HepG2 (cell line): ENCODE results near the gene CAMTA1. TPM values are rescaled to one million over a fixed set of nuclear protein-coding genes. Genes with fewer than 3 reads are reported as not detected.

ENCODE experiments used
- ATAC-seq: fragments of 200-7000 bp; cut with Tn5 transposase; 3 replicates; pipeline ENCODE4 v1.9.1; 2020; ENCODE audit warnings: mild to moderate bottlenecking, moderate library complexity
- BruUV-seq: library from RNA; stranded (reverse); fragments of 400-500 nt; replicated peaks from 2 replicates; lab custom pipeline; 2021; lab: Mats Ljungman, UMichigan
- CTCF ChIA-PET: fragments of 300-600 bp; formaldehyde crosslinking; extraction: SDS; loops from one replicate; lab custom pipeline; 2021; ENCODE audit warnings: low total read pairs, inconsistent platforms, low intra/inter-chr PET ratio; lab: Yijun Ruan, JAX
- POLR2A ChIA-PET: fragments of 350-600 bp; sonication (Branson Sonifier 250); formaldehyde crosslinking; loops from one replicate; lab custom pipeline; 2020; ENCODE audit warnings: antibody characterized with exemption, inconsistent platforms; lab: Yijun Ruan, JAX
- DNase-seq: peaks from one replicate; pipeline ENCODE4 v3.0.0-alpha.2; 2015; ENCODE audit warnings: low spot score
- FAIRE-seq: peaks from 3 replicates; lab custom pipeline; 2011; peaks lifted over from hg19 to GRCh38; lab: Jason Lieb, UNC
- H2AFZ ChIP-seq: one replicate; pipeline ENCODE4 v1.6.1; 2011; ENCODE audit warnings: low read length, inconsistent platforms
- H3K27ac ChIP-seq: fragments of 300-600 bp; 3 replicates; pipeline ENCODE4 v1.8.0; 2011; ENCODE audit warnings: mixed run types, mild to moderate bottlenecking, mixed read lengths, low read length, inconsistent platforms; ENCODE audit not compliant: insufficient read depth; ENCODE audit errors: extremely low read length
- H3K27me3 ChIP-seq, 2 experiments: fragments of 200-600 bp in 1 of 2; 2 replicates in 1 of 2; 3 replicates in 1 of 2; pipeline versions ENCODE4 v1.6.0 to v1.8.0; 2011; ENCODE audit warnings: low read length in 2 of 2, mild to moderate bottlenecking in 2 of 2, moderate library complexity in 2 of 2, inconsistent platforms in 1 of 2; ENCODE audit not compliant: insufficient read depth in 2 of 2, control insufficient read depth in 1 of 2
- H3K36me3 ChIP-seq, 2 experiments: fragments of 200-600 bp in 1 of 2; replicated peaks in 1 of 2; 2 replicates in 1 of 2; 3 replicates in 1 of 2; pipeline versions ENCODE4 v1.5.1 to v1.8.0; 2011; ENCODE audit warnings: low read length in 2 of 2, inconsistent platforms in 1 of 2; ENCODE audit not compliant: insufficient read depth in 2 of 2, control insufficient read depth in 1 of 2
- H3K4me1 ChIP-seq: 2 replicates; pipeline ENCODE4 v1.5.1; 2012; ENCODE audit warnings: low read length, inconsistent platforms; ENCODE audit not compliant: insufficient read depth
- H3K4me2 ChIP-seq: 2 replicates; pipeline ENCODE4 v1.6.0; 2011; ENCODE audit warnings: low read depth, low read length, inconsistent platforms
- H3K4me3 ChIP-seq, 3 experiments: fragments of 200-600 bp in 1 of 3; sonication (generic), shearing (Covaris generic) in 1 of 3; replicated peaks in 1 of 3; 2 replicates each; pipeline ENCODE4 v1.5.1; 2011 to 2016; ENCODE audit warnings: low read length in 3 of 3, inconsistent platforms in 2 of 3, low read depth in 2 of 3, mild to moderate bottlenecking in 2 of 3, control low read depth in 1 of 3, mixed read lengths in 1 of 3; ENCODE audit not compliant: insufficient read depth in 1 of 3
- H3K79me2 ChIP-seq: one replicate; pipeline ENCODE4 v1.6.1; 2011; ENCODE audit warnings: low read length, inconsistent platforms; ENCODE audit not compliant: insufficient read depth
- H3K9ac ChIP-seq: 2 replicates; pipeline ENCODE4 v1.6.0; 2011; ENCODE audit warnings: mild to moderate bottlenecking, low read depth, low read length, inconsistent platforms; ENCODE audit not compliant: insufficient read depth
- H3K9me3 ChIP-seq: 2 replicates; pipeline ENCODE4 v1.5.1; 2012; ENCODE audit warnings: mild to moderate bottlenecking, low read length
- H4K20me1 ChIP-seq: 2 replicates; pipeline ENCODE4 v1.6.0; 2011; ENCODE audit warnings: inconsistent platforms, mild to moderate bottlenecking, low read length, moderate library complexity; ENCODE audit not compliant: insufficient read depth
- BCL6 ChIP-seq: IDR thresholded peaks from 2 replicates; pipeline ENCODE4 v1.6.1; 2016; ENCODE audit warnings: missing genetic modification reagents, missing compliant biosample characterization
- NR2F1 ChIP-seq, 2 experiments: fragments of 450-650 bp in 1 of 2; formaldehyde crosslinking in 1 of 2; IDR thresholded peaks; 2 replicates each; pipeline versions ENCODE4 v1.5.0 to v1.6.1; 2016 to 2020; ENCODE audit warnings: mild to moderate bottlenecking in 1 of 2, missing compliant biosample characterization in 1 of 2, missing genetic modification reagents in 1 of 2, moderate library complexity in 1 of 2
- SP2 ChIP-seq: sonication (generic); formaldehyde crosslinking; IDR thresholded peaks from 2 replicates; pipeline ENCODE4 v1.5.1; 2020; ENCODE audit warnings: mild to moderate bottlenecking, missing genetic modification reagents
- SP5 ChIP-seq: IDR thresholded peaks from 2 replicates; pipeline ENCODE4 v1.6.1; 2016; ENCODE audit warnings: low read depth, borderline replicate concordance
- TBL1XR1 ChIP-seq: fragments of 150-350 bp; IDR thresholded peaks from 2 replicates; pipeline ENCODE4 v1.6.1; 2014; ENCODE audit warnings: borderline replicate concordance, low read length; ENCODE audit not compliant: partially characterized antibody
- ZFP36L1 ChIP-seq: sonication (generic); formaldehyde crosslinking; IDR thresholded peaks from 2 replicates; pipeline ENCODE4 v1.8.0; 2022; ENCODE audit warnings: mild to moderate bottlenecking, missing genetic modification reagents, moderate library complexity
- ZFP41 ChIP-seq: sonication (generic); formaldehyde crosslinking; IDR thresholded peaks from 2 replicates; pipeline ENCODE4 v1.4.0; 2020; ENCODE audit warnings: mild to moderate bottlenecking, missing genetic modification reagents, borderline replicate concordance
- ZKSCAN5 ChIP-seq: sonication (generic); formaldehyde crosslinking; IDR thresholded peaks from 2 replicates; pipeline ENCODE4 v1.5.1; 2020; ENCODE audit warnings: mild to moderate bottlenecking, missing genetic modification reagents
- ZNF12 ChIP-seq: sonication (generic); formaldehyde crosslinking; IDR thresholded peaks from 2 replicates; pipeline ENCODE4 v1.5.0; 2020; ENCODE audit warnings: missing genetic modification reagents
- ZNF251 ChIP-seq: sonication (generic); formaldehyde crosslinking; IDR thresholded peaks from 2 replicates; pipeline ENCODE4 v1.9.0; 2021; ENCODE audit warnings: mild to moderate bottlenecking, missing genetic modification reagents
- ZNF3 ChIP-seq: IDR thresholded peaks from 2 replicates; pipeline ENCODE4 v1.7.0; 2017; ENCODE audit warnings: inconsistent platforms
- ZNF383 ChIP-seq: sonication (generic); formaldehyde crosslinking; IDR thresholded peaks from 2 replicates; pipeline ENCODE4 v1.4.0; 2020; ENCODE audit warnings: missing genetic modification reagents, mild to moderate bottlenecking, borderline replicate concordance
- ZNF430 ChIP-seq: sonication (generic); formaldehyde crosslinking; IDR thresholded peaks from 2 replicates; pipeline ENCODE4 v1.9.0; 2021; ENCODE audit warnings: mild to moderate bottlenecking, missing genetic modification reagents
- ZNF552 ChIP-seq: sonication (generic); formaldehyde crosslinking; IDR thresholded peaks from 2 replicates; pipeline ENCODE4 v1.9.0; 2022; ENCODE audit warnings: missing genetic modification reagents, mild to moderate bottlenecking, borderline replicate concordance
- WGBS: methylation state at CpG from one replicate; pipeline ENCODE4 v1.1.6; 2017; ENCODE audit warnings: low lambda C conversion rate; 5-methylcytosine and 5-hydroxymethylcytosine counted together
- in situ Hi-C: cut with HindIII; loops from 2 replicates; pipeline ENCODE4 v1.10.0; 2017; ENCODE audit warnings: low pct_unique_long_range_greater_than_20kb; ENCODE audit not compliant: extremely low pct_ligation_motif_present
- intact Hi-C: fragments of 100-400 bp; cut with micrococcal nuclease; formaldehyde crosslinking; loops from one replicate; pipeline ENCODE4 v1.10.0; 2022; ENCODE audit not compliant: unreplicated experiment
- polyA plus RNA-seq, 8 experiments: library from polyadenylated mRNA; depleted of rRNA in 3 of 8; stranded (reverse) in 7 of 8; unstranded in 1 of 8; fragments of >200 nt; fragmentation: Illumina TruSeq in 4 of 8; extraction: Trizol in 4 of 8; gene quantifications; 2 replicates each; pipeline versions ENCODE4 v1.2.1 to v1.2.3, GENCODE V29; 2011 to 2016; ENCODE audit warnings: low read depth in 4 of 8, missing spikeins in 1 of 8, mixed read lengths in 1 of 8; ENCODE audit not compliant: insufficient read depth in 1 of 8
- total RNA-seq, 5 experiments: library from RNA; depleted of rRNA; stranded (reverse); fragments of >200 nt; fragmentation: Illumina TruSeq; extraction: Trizol; gene quantifications; 2 replicates each; pipeline ENCODE4 v1.2.3, GENCODE V29; 2016; ENCODE audit warnings: low read depth in 1 of 5
- TF ChIP-seq, protein P1 (sequence below): sonication (generic); formaldehyde crosslinking; IDR thresholded peaks from 2 replicates; pipeline ENCODE4 v1.4.0; 2020; ENCODE audit warnings: missing genetic modification reagents
- TF ChIP-seq, protein P2 (sequence below): IDR thresholded peaks from 2 replicates; pipeline ENCODE4 v1.6.1; 2016; ENCODE audit warnings: missing genetic modification reagents, missing compliant biosample characterization
- TF ChIP-seq, protein P3 (sequence below): sonication (generic); formaldehyde crosslinking; IDR thresholded peaks from 2 replicates; pipeline ENCODE4 v1.4.0; 2020; ENCODE audit warnings: low read depth, missing genetic modification reagents
- TF ChIP-seq, protein P4 (sequence below): sonication (generic); formaldehyde crosslinking; IDR thresholded peaks from 2 replicates; pipeline ENCODE4 v1.4.0; 2020; ENCODE audit warnings: missing genetic modification reagents

Gene CAMTA1
- total and polyA plus RNA-seq, 2 of the 13 experiments (the other 11 are each of a cell fraction or from before 2014, with no cell fraction given): 25.0 to 36.4 TPM

DNA sequence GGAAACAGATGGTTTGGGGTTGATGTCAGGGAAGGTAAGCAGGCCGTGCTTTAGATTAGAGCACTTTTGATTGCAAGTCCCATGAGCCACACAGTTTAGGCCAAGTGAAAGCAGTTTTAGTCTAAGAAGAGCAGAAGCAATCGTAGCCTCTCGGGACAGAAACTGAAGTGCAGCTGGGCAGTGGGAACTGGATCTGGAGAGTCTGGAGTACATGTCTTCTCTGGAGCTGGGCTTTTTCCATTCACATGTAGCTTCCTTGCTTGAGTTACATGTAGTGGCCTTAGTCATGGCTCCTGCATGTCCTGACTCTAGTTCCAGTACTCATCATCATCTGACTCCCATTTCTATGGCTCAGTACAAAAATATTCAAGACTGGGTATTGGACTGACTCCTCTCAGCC, 16.7 kb downstream of the CAMTA1 start:
- no peak overlapping the region for H3K4me3 ChIP-seq
- intact Hi-C loops: no loop called here
- POLR2A ChIA-PET: interaction anchor here (0.9 to 1.5 kb wide), 2 partner anchors 17 to 31 kb away, joined by 3 to 8 read pairs; partner anchors contain the start of gene CAMTA1
- no peak for ATAC-seq
- H3K4me1 ChIP-seq: peaks cover 14% of the 10 kb centered on the region
- 94% methylated on average over 3 of the region's 3 CpGs for WGBS
- H3K27ac ChIP-seq: no peak overlapping the region
- H3K9ac ChIP-seq: no peak overlapping the region
- CTCF ChIA-PET: no interaction called here
- H4K20me1 ChIP-seq: 0 out of 2 replicates have a peak, but pooled peaks cover 3% of the 10 kb centered on the region
- DNase-seq: no peak
- H3K36me3 ChIP-seq: peaks cover 1% of the 10 kb centered on the region in 2 experiments; a peak in 1 of 5 replicates
- no TSS peak for BruUV-seq
- H2AFZ ChIP-seq: no peak overlapping the region
- H3K9me3 ChIP-seq: no peaks in the 10 kb centered on the region
- H3K27me3 ChIP-seq: no peaks in the 10 kb centered on the region
- FAIRE-seq: no peak
- peaks cover 58% of the 10 kb centered on the region for H3K79me2 ChIP-seq
- no peak overlapping the region for H3K4me2 ChIP-seq
- in situ Hi-C loops: loop anchor here (10.0 kb wide), 1 partner anchor 57 kb away; no protein-coding TSS in a partner anchor
- TF ChIP-seq ZNF3 (CRISPR knock-in tag) (no peak), ZNF552 (CRISPR knock-in tag) (no peak), ZNF383 (CRISPR knock-in tag) (no peak), ZNF251 (CRISPR knock-in tag) (no peak), BCL6 (CRISPR knock-in tag) (no peak), ZNF430 (CRISPR knock-in tag) (no peak), ZFP36L1 (CRISPR knock-in tag) (no peak), TBL1XR1 (no peak), NR2F1 (CRISPR knock-in tag; IDR thresholded peaks at IDR 0.05) (no peak), ZFP41 (CRISPR knock-in tag) (no peak), ZKSCAN5 (CRISPR knock-in tag) (no peak), ZNF12 (no peak), SP5 (no peak), SP2 (CRISPR knock-in tag) (no peak)
- TF ChIP-seq, protein P1, sequence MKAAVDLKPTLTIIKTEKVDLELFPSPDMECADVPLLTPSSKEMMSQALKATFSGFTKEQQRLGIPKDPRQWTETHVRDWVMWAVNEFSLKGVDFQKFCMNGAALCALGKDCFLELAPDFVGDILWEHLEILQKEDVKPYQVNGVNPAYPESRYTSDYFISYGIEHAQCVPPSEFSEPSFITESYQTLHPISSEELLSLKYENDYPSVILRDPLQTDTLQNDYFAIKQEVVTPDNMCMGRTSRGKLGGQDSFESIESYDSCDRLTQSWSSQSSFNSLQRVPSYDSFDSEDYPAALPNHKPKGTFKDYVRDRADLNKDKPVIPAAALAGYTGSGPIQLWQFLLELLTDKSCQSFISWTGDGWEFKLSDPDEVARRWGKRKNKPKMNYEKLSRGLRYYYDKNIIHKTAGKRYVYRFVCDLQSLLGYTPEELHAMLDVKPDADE (CRISPR knock-in tag): no peak
- TF ChIP-seq, protein P2, sequence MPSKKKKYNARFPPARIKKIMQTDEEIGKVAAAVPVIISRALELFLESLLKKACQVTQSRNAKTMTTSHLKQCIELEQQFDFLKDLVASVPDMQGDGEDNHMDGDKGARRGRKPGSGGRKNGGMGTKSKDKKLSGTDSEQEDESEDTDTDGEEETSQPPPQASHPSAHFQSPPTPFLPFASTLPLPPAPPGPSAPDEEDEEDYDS (CRISPR knock-in tag): no peak
- TF ChIP-seq, protein P3, sequence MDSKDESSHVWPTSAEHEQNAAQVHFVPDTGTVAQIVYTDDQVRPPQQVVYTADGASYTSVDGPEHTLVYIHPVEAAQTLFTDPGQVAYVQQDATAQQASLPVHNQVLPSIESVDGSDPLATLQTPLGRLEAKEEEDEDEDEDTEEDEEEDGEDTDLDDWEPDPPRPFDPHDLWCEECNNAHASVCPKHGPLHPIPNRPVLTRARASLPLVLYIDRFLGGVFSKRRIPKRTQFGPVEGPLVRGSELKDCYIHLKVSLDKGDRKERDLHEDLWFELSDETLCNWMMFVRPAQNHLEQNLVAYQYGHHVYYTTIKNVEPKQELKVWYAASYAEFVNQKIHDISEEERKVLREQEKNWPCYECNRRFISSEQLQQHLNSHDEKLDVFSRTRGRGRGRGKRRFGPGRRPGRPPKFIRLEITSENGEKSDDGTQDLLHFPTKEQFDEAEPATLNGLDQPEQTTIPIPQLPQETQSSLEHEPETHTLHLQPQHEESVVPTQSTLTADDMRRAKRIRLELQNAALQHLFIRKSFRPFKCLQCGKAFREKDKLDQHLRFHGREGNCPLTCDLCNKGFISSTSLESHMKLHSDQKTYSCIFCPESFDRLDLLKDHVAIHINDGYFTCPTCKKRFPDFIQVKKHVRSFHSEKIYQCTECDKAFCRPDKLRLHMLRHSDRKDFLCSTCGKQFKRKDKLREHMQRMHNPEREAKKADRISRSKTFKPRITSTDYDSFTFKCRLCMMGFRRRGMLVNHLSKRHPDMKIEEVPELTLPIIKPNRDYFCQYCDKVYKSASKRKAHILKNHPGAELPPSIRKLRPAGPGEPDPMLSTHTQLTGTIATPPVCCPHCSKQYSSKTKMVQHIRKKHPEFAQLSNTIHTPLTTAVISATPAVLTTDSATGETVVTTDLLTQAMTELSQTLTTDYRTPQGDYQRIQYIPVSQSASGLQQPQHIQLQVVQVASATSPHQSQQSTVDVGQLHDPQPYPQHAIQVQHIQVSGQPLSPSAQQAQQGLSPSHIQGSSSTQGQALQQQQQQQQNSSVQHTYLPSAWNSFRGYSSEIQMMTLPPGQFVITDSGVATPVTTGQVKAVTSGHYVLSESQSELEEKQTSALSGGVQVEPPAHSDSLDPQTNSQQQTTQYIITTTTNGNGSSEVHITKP (CRISPR knock-in tag): no peak
- TF ChIP-seq, protein P4, sequence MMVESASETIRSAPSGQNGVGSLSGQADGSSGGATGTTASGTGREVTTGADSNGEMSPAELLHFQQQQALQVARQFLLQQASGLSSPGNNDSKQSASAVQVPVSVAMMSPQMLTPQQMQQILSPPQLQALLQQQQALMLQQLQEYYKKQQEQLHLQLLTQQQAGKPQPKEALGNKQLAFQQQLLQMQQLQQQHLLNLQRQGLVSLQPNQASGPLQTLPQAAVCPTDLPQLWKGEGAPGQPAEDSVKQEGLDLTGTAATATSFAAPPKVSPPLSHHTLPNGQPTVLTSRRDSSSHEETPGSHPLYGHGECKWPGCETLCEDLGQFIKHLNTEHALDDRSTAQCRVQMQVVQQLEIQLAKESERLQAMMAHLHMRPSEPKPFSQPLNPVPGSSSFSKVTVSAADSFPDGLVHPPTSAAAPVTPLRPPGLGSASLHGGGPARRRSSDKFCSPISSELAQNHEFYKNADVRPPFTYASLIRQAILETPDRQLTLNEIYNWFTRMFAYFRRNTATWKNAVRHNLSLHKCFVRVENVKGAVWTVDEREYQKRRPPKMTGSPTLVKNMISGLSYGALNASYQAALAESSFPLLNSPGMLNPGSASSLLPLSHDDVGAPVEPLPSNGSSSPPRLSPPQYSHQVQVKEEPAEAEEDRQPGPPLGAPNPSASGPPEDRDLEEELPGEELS (CRISPR knock-in tag): no peak
